Activated CD4-positive, alpha-beta T cell treated with anti-CD3 and anti-CD28 coated beads, Interleukin-2, amount 50 U/mL, for 16 hours (primary cell): ENCODE measurements around the gene XAGE3.
"Not testable (repeated sequence)": the region's sequence is repeated elsewhere in the genome, so short reads cannot be mapped to it uniquely, and the experiment has no call there.

Source experiments
- DNase-seq: peaks from one replicate; pipeline ENCODE4 v3.0.0-alpha.2; 2020

XAGE3 gene

GRCh38 chrX:52867610-52868348, at the start of gene XAGE3:
XAGE3 (minus strand) TSS chrX:52868083; CDS start chrX:52867133, 950 bp downstream.
- DNase-seq: no peak

- DNase-seq: not testable (repeated sequence)
These were observed 46.8 kb upstream of the XAGE3 start for GRCh38 chrX:52914704-52915103.

- DNase-seq: not testable (repeated sequence)
These were observed 45.8 kb upstream of the XAGE3 start for GRCh38 chrX:52913681-52914080.

DNA sequence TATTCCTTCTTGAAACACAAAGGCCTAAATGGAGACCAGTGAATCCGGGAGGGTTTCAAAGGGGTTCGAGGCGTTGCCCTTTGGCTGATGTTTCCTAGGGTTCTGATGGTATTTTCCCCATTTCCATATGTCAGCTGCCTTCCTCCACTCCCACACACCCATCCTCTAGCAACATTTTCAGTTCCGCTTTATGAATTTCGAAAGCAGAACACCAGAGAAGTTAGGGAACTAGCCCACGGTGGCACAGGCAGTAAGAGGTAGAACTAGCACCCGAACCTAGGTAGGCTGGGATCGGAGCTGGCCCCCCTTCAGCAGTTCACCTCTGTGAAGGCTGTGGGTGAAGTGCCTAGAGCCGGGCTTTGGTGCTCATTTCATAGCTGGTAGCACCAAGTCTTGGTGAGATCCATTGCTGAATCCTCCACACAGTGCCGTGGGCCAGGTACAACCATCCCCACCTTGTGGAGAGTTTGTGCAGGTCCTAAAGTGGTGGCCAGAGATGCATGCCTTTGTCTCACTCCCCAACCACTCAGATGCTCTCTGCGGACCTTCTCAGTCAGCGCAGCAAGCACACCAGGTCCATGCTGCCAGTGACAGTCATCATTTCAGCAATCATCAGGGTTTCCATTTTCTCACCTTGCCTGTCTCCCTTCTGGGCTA, 41.6 kb upstream of the XAGE3 start:
- DNase-seq: not testable (repeated sequence)

DNA sequence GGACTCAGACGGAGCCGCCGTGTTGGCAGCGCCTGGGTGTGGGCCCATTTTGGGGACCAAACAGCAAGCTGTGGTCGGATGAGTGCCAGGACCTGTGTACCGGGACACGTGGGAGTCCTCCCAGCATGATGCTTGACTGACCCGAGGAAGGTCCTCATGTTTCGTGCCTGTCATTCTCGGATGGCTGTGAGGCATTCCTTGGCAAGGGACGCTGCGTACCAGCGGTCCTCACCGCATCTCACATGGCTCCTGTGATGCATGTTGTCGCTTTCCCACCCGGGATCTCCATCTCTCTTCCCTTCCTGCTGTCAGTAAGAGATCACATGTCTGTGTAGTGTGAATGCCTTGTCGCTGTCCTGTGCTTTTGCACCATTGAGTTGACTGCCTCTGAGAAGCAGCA, 40.0 kb upstream of the XAGE3 start:
- not testable (repeated sequence) for DNase-seq

DNA sequence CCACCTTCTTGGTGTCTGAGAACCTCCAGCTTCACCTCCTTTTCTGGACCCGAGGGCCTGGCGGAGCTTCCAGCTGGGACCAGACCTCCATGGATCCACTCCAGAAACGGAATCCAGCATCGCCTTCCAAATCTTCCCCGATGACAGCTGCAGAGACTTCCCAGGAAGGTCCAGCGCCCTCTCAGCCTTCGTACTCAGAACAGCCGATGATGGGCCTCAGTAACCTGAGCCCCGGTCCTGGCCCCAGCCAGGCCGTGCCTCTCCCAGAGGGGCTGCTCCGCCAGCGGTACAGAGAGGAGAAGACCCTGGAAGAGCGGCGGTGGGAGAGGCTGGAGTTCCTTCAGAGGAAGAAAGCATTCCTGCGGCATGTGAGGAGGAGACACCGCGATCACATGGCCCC, 39.3 kb upstream of the XAGE3 start:
- not testable (repeated sequence) for DNase-seq

GRCh38 chrX:52906072-52906471, 38.2 kb upstream of the XAGE3 start:
- not testable (repeated sequence) for DNase-seq

GRCh38 chrX:52905531-52905930, 37.6 kb upstream of the XAGE3 start:
- not testable (repeated sequence) for DNase-seq

DNA sequence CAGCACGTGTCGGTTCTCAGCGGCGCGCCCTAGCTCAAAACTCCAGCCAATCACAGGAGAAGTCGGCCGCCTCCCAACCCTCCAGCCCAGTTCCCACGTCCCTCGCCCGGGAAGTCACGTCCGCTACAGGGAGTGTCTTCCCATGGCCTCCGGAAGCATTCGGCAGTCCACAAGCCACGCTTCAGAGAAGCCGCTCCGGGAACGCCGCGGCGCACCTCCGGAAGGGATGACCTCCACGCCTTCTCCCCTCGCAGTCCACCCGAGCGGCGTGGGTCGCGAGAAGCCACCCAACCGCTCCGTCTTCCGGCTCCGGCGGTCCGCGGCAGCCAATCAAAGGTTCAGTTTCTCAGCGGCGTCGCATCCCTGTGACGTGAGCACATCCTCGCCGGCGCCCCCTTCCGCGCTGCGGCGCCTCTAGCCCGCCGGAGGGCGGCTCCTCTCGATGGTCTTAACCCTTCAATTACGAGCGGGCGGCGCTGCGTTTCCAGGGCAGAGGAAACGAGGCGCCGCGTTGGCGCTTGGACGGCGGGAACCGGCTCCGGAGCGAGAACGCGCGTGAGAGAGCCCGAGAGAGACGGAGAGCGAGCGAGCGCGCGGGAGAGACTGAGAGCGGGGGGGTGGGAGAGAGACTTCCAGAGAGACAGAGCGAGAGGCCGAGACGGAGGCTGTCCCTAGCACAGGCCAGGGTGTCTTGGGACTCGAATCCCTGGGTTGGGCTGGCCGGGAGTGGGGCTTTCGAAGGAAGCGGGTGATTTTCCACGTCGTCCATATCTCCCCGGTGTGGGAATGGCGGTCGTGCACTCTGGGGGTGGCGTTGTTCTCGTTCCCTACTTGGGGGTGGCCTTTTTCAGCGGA, 29.2 kb upstream of the XAGE3 start, which contains the start of gene FAM156B:
Gene FAM156B, plus strand, starts transcription at position 476 of the 855 bp plus-strand sequence. CDS start 9,896 bp downstream, outside the sequence.
- not testable (repeated sequence) for DNase-seq

GRCh38 chrX:52896438-52896837, 28.6 kb upstream of the XAGE3 start:
- DNase-seq: not testable (repeated sequence)

DNA sequence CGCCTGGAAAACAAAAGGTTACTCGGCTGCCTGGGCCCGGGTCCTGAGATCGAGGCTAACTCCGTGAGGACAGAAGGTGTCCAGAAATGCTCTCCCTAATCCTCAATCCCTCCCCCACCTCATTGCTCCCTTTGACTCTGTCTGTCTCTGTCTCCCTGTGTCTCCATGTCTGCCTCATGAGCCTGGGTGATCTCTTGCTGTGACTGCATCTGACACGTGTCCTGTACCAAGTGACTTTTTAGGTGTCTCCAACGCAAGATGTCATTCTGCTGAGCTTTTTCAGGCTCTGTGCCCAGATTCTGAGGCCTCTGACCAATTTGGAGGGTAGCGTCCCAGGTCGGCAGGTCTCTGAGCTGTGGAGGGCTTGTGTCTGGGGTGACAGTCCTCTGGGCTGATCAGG, 20.2 kb upstream of the XAGE3 start:
- not testable (repeated sequence) for DNase-seq

DNA sequence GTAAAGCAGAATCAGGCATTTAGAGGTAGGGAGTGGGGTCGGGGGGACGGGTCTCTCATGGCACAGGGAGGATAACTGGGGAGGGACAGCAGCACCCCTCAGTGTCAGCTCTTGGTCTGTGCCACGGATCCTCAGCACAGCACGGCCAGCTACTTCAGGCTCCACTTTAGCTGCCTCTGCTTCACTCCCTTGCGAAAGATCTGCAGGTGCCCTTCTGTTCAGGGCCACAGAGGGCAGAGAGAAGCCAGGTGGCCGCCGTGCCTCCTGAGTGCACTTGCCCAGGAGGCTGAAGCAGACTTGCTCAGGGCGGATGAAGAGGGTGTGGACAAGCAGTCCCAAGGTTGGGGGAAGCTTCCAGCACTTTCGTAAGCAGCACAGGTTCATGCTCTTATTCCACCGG, 19.6 kb upstream of the XAGE3 start:
- DNase-seq: not testable (repeated sequence)

DNA sequence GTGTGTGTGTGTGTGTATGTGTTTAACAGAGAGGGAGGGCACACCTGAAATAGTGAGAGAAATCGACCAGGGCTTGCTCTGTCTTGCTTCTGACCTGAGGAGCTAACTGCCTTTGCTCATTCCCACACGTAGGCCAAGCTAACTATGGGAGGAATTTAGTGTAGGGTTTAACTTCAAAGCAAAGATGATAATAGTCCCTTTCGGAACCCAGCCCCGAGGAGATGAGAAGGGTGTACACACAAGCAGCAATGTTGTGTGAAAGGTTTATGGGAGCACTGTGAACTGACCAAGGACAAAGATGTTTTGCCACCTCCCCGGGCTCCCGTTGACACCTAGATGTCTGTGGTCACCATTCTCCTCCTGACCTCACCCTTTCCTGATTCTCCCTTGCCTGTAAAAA, 8.5 kb upstream of the XAGE3 start:
- not testable (repeated sequence) for DNase-seq

- not testable (repeated sequence) for DNase-seq
These were observed 7.6 kb upstream of the XAGE3 start for GRCh38 chrX:52875436-52875835.

DNA sequence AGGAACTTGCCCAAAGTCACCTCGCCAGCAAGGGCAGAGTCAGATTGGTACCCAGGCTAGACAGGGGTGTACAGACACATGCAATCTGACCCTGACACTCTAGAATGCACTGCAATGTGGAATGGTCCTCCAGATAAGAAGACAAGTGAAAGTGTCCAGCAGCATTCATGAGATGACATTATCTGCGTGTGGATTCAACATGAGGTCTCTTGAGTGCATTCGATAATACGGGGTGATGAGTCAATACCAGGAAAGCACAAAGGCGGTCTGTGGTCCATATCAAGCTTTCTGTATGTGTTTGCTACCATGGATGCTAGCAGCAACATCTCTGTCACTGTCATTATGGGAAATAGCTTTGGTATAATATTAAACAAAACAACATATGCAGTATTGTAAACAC, 6.8 kb upstream of the XAGE3 start:
- DNase-seq: peak; percentile 25

DNA sequence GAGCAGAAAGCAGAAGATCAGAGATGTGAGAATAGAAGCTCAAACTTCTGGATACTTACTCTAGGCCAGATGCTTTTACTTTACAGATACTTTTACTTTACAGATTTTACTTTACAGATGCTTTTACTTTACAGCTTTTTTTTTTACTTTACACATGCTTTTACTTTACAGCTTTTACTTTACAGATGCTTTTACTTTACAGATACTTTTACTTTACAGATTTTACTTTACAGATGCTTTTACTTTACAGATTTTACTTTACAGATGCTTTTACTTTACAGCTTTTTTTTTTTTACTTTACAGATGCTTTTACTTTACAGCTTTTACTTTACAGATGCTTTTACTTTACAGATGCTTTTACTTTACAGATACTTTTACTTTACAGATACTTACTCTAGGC, 5.9 kb upstream of the XAGE3 start:
- not testable (repeated sequence) for DNase-seq

DNA sequence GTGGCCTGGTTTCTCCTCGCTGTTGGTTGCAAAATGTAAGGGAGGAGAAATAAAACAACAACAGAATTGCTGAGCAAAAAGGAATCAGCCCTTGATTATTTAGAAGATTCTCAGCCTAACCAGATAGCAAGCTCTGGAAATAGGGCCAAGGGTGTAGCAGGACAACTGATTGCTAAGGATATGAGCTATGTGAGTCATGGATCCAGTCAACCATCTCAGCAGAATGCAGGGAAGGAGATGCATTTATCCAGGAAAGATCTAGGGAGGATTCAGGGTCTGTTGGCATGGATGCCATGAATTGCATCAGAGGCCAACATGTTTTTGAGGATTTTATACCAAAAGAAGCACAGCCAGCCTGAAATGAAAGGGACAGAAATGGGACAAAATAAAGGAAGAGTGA, 2.2 kb upstream of the XAGE3 start:
- DNase-seq: no peak

GRCh38 chrX:52865343-52865998, 2.4 kb downstream of the XAGE3 start:
- DNase-seq: no peak

DNA sequence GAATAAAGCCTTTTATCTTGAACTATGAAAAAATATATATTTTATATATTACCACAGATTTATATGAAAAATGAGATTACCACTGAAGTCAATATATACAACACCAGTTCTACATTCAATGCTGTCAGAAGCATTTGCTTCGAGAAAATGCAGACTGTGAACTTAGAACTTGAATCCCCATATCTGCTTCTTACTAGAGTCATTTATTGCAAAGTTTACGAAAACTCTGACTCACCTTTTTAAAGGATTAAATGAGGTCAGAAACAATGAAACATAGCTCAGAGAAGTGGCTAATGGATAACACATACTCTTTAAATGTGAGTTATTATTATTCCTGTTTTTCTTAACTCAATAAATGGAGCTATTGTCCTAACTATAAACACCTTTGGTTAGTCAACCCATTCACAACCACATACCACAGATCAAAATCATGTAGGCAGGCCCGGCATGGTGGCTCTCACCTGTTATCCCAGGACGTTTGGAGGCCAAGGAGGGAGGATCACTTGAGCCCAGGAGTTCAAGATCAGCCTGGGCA, 10.8 kb downstream of the XAGE3 start:
- not testable (repeated sequence) for DNase-seq

- DNase-seq: no peak
These were observed 15.6 kb downstream of the XAGE3 start for GRCh38 chrX:52852110-52852860.

DNA sequence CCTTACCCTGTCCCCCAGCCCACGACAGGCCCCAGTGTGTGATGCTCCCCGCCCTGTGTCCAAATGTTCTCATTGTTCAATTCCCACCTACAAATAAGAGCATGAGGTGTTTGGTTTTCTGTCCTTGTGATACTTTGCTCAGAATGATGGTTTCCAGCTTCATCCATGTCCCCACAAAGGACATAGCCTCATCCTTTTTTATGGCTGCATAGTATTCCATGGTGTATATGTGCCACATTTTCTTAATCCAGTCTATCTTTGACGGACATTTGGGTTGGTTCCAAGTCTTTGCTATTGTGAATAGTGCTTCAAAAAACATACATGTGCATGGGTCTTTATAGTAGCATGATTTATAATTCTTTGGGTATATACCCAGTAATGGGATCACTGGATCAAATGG, 24.3 kb downstream of the XAGE3 start:
- not testable (repeated sequence) for DNase-seq

DNA sequence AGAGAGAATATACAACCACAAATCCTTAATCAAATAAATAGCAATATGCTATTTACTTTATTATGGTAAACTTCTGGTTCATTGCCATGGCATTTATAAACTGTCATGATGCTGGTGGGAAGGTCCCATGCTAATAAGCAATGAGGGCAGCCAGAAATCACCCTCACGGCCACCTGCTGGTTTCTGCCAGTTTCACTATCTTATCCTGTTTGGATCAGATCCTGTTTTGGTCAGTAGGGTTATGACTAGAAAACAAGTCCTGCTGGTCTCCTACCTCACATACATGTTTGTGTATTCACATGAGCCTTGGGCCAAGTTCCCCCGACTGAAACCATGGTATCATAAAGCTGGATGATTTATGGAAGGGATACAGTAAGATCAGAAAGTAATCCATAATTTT, 28.7 kb downstream of the XAGE3 start:
- no peak for DNase-seq
